Measurements from ENCODE around the gene HOXD9.
A peak's percentile ranks its signal among the peaks of the same experiment; 100 is the strongest.

The HOXD9 gene

DNA sequence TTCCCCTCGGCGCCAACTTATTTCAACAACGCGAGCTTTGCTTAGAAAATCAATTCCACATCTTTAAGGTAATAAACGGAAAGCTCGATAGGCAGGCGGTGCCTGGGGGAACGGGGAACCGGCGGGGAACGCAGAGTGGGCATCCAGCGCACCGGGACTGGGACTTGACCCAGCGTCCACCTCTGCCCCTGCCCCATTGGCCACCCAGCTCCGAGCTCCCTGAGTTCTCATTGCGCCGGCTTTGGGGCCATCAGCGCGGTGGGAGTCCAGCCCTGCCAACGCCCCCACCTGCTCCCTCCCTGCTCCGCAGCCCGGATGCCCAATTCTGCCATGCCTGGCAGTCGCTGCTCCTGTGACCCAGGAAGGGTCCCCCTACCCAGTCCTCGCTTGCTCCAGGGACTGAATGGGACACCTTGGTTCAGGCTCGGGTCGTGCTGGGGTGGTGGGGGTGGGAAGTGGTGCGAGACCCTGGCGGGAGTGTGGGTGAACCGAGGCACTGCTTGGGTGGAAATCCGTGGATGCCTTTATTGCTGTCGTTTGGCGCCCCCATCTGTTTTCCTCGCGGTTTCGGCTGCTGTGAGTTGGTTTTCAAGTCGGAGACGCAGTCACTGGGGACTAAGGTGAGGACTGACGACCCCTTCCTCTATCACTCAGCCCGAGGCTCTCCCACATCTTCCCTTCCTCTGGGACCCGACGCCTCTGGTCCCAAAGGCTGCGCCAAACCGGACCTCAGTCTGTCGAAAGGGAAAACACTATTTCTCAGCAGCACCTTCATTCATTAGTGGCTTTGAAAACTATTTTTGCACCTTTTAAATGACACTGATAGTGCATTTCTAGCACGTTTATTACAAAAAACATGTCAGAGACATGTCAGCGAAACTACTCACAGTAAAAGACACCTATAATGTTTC lies 36.4 kb upstream of the HOXD9 start:
- ATAC-seq, result no peak

DNA sequence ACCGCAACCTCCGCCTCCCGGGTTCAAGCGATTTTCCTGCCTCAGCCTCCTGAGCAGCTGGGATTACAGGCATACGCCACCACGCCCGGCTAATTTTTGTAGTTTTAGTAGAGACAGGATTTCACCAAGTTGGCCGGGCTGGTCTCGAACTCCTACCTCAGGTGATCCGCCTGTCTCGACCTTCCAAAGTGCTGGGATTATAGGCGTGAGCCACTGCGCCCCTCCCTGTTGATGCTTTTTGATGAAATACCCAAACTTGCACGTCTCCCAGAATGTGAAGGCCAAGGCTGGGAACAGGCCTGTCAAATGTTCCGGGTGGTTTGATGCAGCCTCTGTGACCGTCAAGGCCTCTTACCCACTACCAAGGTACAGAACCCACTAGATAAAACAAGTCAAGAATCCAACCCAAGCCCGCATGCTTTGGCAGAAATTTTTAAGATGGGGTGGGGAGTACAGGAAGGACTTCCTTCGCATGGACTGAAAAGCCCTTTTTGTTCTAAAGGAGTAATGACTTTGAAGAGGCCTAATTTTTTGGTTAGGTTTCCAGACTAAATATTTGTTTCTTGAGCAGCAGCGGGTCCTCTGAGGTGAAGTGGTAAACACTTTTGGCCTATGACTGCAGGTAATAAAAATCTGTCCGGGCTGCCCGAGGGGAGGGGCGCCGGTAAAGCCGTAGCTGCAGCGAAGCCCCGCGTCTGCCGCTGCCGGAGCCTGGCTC lies 35.0 kb upstream of the HOXD9 start:
- no peak for ATAC-seq

DNA sequence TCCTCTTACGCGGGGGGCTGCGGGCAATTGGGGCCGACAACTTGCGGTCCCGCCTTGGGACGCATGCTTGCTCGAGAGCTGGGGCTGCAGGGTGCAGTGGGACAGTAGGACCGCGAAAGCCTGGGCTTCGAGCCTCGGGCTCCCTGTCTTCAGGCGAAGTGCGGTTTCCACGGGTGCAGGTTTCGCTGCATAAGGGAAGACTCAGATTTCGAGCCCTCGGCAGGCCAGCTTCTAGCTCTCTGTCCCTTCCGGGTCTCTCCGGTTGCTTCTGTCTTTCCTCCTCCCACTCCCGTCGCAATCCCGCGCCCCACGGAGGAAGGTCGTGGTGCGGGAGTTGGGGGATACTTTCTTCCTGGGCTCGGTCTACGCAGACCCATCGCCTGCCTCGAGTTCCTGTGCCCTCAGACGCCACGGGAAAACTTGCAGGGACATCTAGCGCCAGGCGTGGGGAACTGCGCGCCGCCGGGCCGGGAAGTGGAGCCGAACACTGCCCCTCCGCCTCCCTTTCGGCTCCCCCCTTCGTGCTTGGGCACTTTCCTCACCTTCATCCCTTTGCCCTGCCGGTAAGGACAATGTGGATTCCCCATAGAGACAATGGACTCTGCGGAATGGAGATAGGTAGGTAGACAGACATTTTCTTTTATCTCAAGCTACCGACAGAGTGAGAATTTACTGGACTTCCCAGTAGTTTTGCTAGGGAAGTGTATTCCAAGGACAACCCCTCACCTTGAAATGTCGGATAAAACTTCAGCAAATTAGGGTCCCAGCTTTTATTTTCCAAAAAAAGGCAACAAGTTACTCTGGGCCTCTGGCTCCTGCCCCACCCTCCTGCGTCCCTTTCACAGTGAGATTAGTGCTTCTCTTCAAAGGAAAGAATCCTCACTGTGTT lies 34.2 kb upstream of the HOXD9 start:
- no peak for ATAC-seq

DNA sequence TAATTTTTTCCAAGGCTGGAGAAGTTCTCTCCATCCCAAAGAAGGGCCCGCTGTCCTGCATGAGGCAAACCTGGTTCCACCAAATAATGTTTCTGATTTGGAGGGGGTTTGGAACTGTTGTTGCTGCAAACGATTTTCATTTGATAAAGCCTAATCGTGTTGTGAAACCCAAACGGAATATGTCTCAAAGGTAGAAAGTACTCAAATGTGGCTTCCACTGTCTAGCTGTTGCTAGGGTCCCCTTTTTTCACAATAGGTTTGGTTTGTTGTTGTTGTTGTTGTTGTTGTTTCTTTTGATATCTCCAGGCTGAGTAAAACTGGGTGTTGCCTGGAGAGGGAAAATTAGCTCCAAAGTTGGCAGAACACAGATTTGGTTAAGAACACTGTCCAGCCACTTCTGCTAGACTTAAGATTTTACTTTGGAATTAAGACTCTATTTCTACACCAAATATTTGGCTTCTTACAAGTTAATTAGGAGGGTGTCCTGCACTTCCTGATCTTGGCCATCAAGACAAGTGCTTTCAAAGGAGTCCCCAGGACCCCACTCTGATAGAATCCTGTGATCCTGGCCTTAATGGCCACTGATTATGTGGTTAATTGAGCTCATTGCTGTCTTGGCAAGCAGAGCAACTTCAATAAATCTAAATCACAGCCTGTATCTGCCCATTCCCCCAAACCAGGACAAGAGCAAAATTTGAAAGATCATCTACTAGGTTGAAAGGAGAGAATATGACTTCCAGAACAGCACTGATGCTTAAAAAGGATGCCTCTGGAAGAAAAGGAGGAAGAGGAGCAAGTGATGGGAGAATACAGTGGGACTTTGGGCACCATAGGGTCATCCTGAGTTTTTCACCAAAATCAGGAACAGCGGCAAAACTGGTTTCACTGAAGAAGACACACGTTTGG lies 33.3 kb upstream of the HOXD9 start:
- no peak for ATAC-seq

DNA sequence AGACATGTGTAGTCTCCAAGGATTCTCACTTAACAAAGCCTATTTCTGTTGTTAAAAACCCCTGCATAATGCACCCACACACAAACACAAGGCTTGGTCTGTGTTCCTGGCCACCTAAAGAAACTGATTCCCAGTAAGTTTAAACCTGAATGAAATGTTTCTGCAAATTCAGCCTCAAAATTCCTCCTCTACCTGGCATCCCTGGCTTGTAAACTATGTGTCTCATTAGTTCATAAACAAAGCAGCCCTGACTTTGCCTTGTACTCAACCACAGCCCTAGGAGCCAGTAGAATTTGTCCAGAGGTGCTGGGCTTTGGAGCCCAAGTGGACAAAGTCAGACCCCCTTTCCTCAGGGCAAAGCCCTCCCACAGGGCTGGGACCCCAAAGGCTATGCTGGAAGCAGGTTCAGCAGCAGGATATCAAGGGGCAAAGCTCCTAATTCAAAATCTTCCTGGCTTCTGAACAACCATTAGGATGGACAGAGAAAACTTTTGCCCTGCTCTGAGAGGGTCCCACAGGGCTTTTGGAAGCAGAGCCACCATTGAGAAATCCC lies 32.6 kb upstream of the HOXD9 start:
- no peak for ATAC-seq

DNA sequence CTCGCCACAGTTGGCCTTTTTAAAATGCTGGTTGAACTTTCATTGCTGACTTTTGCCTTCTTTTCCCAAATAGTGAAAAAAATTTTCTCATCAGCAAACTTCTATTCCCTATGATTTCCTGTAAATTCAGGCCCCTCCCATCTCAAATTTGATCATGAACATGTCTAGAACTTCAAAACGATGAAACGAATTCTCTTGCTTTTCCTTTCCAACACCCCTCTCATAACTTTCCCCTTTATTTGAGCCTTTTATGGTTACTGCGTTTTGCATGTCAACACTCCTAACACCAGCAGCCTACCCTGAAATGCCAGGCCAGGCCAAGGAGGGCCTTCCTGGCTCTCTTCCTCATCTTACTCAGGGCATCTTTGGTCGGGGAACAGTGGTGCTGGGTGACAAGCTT lies 31.7 kb upstream of the HOXD9 start:
- ATAC-seq, result no peak

DNA sequence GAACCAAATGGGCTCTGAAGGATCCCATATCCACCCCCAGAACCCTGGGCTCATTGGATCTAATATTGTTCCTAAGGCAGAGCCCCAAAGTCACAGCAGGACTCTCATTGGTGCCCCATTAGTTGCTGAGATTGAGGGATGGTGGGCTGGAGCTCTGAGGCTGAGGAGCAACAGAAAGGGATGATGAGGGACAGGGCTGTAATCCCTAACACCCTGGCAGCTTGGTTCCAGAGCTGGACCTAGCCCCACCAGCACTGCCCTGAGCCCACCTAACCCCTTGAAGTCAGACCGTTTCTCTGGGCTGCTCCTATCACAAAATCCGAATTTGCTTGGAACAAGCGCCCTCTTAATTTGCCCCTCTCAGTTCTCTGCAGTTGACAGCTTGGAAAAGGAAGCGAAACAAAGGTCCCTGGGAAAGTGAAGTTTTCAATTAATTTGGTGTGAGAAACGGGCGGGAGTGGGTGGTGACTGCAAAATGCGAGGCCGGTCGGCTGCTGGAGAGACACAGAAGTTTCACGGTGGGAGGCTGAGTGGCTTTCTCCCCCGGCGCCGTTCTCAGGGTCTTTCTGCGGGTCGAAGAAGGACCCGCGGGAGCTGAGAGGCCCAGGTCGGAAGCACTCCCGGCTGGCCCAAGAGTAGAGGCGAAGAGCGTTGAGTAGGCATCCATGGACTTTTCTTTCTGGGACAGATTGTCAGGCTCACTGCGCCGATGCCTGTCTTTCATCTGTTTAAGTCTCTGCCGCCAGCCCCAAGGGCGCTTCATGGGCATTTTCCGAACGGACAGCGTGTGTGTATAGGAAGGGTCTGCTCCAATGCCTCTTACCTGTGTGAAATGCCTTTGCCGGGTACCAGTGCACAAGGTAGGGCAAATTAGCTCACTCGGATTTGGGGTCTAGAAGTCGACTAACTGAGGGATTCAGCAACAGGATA lies 30.9 kb upstream of the HOXD9 start:
- ATAC-seq, result no peak

DNA sequence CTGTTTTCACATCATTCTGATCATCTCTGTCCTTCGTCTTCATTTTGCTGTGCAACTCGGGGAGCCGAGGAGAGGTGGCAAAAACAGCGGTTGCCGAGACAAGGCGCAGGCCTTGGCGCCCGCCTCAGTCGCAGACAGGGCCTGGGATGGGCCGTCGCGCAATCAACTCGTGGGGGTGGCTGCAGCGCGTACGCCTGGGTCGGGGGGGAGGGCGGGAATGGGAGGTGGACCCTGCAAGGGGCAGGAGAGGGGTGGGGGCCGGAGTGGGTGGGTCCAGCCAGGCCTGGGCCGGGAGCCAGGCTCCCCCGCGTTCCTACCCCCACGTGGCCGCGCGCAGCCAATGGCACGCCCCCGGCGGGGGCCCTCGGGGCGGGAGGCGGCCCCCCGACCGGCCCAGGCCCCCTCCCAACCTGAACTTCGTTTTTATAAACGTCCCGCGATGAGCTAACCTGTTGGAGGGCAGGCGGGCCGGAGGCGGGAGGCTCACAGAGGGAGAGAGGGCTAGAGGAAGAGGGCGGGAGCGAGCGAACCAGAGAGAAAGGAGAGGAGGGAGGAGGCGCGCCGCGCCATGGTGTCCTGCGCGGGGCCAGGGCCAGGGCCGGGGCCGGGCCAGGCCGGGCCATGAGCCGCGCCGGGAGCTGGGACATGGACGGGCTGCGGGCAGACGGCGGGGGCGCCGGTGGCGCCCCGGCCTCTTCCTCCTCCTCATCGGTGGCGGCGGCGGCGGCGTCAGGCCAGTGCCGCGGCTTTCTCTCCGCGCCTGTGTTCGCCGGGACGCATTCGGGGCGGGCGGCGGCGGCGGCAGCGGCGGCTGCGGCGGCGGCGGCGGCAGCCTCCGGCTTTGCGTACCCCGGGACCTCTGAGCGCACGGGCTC lies 30.0 kb upstream of the HOXD9 start, which contains the start of gene HOXD13:
TSS of gene HOXD13 (plus strand) at position 452 of the 875 bp plus-strand sequence. CDS start at position 622, 170 bp downstream.
- no peak for ATAC-seq

DNA sequence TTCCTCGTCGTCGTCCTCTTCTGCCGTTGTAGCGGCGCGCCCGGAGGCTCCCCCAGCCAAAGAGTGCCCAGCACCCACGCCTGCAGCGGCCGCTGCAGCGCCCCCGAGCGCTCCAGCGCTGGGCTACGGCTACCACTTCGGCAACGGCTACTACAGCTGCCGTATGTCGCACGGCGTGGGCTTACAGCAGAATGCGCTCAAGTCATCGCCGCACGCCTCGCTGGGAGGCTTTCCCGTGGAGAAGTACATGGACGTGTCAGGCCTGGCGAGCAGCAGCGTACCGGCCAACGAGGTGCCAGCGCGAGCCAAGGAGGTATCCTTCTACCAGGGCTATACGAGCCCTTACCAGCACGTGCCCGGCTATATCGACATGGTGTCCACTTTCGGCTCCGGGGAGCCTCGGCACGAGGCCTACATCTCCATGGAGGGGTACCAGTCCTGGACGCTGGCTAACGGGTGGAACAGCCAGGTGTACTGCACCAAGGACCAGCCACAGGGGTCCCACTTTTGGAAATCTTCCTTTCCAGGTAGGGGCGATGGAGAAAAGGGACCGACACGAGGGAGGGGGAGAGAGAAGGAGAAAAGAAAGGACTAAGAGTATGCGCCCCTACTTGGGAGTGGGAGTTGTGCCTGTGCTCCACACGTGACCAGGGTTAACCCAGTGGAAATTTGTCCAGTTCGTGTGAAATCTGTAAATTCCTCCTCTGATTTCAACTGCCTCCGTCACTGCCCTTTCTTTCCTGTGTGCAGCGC lies 29.2 kb upstream of the HOXD9 start:
- ATAC-seq, result no peak

DNA sequence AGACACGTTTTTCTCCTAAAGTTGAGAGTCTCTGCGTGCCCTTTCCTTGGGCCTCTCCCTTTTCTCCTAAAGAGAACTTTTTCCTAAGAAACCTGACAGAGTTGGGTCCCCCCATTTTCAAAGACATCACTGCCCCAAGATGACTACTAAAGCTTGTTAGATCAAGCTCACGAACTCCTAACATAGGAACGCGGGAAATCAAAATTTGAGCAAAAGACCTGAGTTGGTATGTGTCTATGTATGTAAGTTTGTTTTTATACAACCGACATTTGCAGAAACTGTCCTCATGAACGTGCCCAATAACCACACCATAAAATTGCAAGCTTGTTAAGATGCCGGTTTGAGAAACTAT lies 28.6 kb upstream of the HOXD9 start:
- no peak for ATAC-seq

DNA sequence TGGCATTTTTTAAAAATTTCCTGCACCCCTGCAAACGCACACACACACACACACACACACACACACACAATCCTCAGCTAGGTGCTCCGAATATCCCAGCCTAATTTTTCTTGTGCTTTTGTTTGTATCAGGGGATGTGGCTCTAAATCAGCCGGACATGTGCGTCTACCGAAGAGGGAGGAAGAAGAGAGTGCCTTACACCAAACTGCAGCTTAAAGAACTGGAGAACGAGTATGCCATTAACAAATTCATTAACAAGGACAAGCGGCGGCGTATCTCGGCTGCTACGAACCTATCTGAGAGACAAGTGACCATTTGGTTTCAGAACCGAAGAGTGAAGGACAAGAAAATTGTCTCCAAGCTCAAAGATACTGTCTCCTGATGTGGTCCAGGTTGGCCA lies 28.2 kb upstream of the HOXD9 start:
- ATAC-seq, result no peak

DNA sequence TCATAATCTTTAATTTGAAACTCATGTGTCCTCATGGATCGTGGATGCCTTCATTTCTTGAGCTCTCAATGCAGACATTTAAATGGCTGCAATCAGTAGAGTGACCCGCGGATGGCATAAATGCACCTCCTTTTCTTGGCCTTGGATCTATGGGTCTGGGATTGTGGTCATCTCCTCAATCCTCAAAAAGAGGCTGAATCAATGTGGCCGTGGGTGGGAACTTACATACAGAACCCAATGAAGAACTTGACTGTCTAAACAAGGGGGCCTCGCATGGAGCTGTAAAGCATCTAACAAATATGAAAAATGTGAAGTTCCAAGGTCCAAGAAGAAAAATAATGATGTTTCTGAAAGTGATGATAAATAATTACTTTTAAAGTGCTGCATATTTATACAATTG lies 27.1 kb upstream of the HOXD9 start:
- no peak for ATAC-seq

DNA sequence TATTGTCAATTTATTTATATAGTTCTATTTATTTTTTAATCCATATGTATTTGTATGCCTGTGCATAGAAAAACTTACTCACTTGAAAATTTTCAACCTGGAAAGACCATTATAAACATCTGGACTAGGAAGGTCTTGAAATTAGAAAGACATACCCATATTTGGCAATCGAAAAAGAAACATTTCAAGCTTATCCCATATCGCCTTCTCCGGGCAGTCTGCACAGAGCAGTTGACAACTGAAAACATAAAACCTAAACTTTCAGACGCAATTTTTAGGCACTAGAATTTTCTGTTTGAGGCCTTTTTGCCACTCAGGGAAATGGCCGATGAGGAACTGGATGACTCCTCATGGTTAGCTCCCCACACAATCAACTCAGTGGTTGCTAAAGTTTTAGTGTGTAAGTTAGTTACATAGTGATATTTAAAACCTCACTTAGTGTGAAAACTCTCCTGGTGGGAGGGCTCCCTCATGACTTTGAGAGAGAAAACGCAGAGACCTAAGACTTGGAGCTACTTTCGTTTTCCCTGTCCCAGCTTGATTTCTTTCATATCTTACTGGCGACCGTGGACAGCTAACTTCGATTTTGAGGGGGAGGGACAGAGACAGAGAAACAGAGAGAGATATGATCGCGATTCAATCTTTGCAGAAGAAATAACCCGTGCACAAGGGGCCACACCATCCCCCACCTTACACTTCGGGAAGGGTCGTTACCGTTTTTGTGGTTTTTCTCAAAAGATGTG lies 26.1 kb upstream of the HOXD9 start:
- no peak for ATAC-seq

DNA sequence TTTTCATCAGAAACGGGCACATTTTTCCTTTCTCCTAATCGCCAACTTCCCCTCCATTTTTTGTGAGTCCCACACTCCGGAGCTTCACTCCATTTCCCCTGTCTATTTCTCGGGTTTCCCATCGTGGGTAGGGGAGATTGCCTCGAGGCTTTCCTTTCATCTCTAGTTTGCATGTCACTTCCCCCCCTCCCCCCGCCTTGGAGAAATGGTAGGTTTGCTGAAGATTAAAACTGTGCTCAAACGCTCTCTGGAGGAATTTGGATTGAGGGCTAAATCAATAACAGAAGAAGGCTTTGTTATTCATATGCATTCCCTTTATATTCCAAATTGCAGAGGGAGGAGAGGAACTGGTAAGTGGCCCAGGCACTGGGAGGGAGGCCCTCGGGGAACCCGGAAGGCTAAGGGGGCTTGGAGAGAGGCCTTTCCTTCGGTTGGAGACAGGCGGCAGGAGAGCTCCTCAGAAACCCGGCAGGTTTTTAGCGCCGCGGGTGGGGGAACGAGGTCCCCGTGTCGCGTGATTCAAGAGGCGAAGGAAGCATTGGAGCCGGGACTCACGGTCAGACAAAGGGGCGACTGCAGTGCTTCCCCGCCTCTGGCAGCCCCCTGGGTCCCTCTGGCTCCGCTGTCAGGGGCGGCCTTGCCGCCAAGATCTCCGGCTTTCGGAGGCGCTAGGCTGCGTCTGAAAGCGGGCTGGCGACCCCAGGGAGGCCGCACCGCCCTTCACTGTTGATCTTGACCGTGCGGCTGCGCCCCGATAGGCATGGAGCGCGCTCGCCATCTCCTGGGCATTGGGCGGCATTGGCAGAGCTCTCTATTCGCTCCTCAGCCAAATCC lies 25.3 kb upstream of the HOXD9 start:
- ATAC-seq, result peak; percentile 68 to 77

DNA sequence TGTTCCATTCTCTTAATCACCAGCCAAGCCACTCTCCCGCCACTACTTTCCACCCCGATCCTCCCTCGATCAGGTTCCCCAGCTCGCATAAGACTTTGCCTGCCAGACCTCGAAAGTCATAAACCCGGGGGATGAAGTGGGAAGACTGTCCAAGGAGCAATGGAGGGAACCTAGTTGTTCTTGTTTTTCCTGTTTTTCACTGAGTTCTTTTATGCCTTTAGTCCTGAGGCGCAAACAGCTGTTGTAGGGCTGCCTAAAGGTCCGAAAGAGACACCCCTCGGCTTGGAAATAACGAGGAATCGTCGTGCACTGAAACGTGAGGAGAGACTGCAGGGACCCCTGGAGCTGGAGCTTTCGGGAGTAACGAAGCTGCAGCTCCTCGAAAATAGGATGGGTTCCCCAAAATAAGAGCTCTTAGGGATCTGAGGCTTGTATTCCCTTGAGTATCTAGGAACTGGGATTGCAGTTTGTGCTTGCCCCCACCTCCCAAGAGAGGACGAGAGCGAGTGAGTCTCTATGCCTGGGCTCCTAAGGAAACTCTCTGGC lies 24.6 kb upstream of the HOXD9 start:
- ATAC-seq, result no peak

DNA sequence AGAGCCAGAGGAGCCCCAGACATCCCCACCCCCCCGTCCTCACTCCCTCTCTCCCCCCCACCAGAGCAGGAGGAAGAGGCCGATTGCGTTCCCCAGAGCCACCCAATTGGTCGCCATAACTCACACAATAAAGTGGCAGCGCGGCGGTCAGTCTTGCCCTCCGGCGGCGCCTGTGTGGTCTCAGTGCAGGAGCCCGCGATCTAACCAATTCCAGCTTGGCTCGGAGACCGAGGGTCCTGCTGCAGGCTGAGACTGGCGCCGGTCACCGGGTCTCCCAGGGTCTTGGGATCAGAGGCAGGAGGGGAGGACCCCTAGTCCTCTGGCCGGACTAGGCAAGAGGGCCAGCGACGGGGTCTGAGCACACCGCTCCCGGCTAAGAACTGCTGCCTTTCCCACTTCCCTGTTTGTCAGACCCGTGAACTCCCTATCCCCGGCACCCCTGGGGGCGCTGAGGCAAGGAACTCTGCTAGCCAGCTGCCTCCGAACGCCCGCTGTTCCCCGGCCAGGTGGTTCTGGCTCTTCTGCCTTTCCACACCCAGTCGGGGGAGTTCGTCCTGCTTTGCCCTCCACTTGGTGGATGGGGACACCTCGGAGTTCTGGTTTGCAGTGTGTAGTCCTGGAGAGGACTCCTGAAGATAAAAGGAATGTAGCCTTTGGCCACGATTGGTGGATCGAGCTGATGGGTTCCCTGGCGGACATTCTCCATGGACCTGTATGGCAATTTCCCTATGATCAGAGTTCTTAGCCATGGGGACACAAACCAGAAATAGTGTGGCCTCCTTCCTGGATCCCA lies 24.0 kb upstream of the HOXD9 start:
- no peak for ATAC-seq
